ENCODE measurements around the gene SLK. TPM values are rescaled to one million over a fixed set of nuclear protein-coding genes. Genes with fewer than 3 reads are reported as not detected.

Gene SLK
- total RNA-seq, 2 donors from 2014 or later: 21.7 to 24.1 TPM

GRCh38 chr10:104011904-104012303 is 45.0 kb downstream of the SLK start:
- no peak overlapping the region for H3K27ac Mint-ChIP-seq
- H3K36me3 Mint-ChIP-seq: peaks cover 0 to 3% of the 10 kb centered on the region in 2 donors
- DNase-seq (ENCODE audit: low spot score in 2 of 2) (no peak), ATAC-seq (no peak)
- no peaks in the 10 kb centered on the region for H3K9me3 Mint-ChIP-seq

DNA sequence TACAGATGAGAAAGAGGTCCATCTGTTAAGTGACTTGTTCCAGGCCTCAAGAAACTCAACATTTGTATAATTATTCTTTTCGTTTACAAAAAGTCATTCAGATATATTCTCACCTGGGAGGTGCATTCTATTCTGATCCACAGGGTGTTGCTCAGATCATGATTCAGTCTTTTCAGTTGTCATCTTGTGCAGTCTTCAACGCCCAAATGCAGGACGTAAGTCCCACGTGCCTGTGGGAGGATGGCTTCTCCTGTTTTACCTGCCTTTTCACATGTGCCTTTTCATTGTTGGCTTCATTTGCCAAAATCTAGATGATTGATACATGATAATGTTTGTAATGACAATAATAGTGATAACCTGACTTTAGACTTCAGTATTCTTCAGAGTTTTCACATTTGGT is 46.5 kb downstream of the SLK start:
- DNase-seq (ENCODE audit: low spot score in 2 of 2) (no peak), ATAC-seq (no peak)
- Mint-ChIP-seq H3K27ac (no peak overlapping the region), H3K36me3 (peaks cover 0 to 9% of the 10 kb centered on the region in 2 donors), H3K9me3 (no peaks in the 10 kb centered on the region)

GRCh38 chr10:104014176-104014575 is 47.2 kb downstream of the SLK start:
- Mint-ChIP-seq H3K9me3 (no peaks in the 10 kb centered on the region), H3K36me3 (peaks cover 0 to 10% of the 10 kb centered on the region in 2 donors)

GRCh38 chr10:104016661-104017060 is 49.7 kb downstream of the SLK start:
- DNase-seq (ENCODE audit: low spot score in 2 of 2) (no peak), ATAC-seq (no peak)
- Mint-ChIP-seq H3K36me3 (peaks cover 2 to 23% of the 10 kb centered on the region in 2 donors), H3K9me3 (no peaks in the 10 kb centered on the region), H3K27ac (no peak overlapping the region)

More at GRCh38 chr10:104014176-104014575, 47.2 kb downstream of the SLK start:
- no peak overlapping the region for H3K27ac Mint-ChIP-seq
- ATAC-seq: no peak
- DNase-seq (ENCODE audit: low spot score in 2 of 2): no peak

DNA sequence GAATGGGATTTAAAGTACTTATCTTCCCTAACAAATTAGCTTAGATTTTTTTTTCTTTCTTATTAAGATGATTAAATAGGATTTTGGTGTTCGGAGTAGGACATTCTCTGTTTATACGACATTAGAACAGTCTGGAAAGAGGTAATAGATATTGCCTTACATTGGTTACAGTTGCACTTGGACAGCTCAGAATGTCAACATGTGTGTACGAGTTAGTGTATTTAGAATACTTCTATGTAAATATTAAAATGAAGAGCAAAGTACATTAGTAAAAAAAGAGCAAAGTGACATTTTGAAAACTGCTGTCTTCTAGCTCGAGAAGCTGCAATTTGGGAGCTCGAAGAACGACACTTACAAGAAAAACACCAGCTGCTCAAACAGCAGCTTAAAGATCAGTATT is 51.5 kb downstream of the SLK start:
- peak overlapping the region in 1 of 2 donors; percentile 30 for H3K27ac Mint-ChIP-seq
- H3K36me3 Mint-ChIP-seq: peaks cover 8 to 26% of the 10 kb centered on the region in 2 donors
- ATAC-seq (no peak), DNase-seq (ENCODE audit: low spot score in 2 of 2) (no peak)
- no peaks in the 10 kb centered on the region for H3K9me3 Mint-ChIP-seq

- DNase-seq (ENCODE audit: low spot score in 2 of 2): no peak
- peaks cover 8 to 26% of the 10 kb centered on the region in 2 donors for H3K36me3 Mint-ChIP-seq
- peak in 1 of 2 donors; percentile 15 for ATAC-seq
- no peak overlapping the region for H3K27ac Mint-ChIP-seq
- H3K9me3 Mint-ChIP-seq: no peaks in the 10 kb centered on the region
Measured at GRCh38 chr10:104020020-104020419, 53.1 kb downstream of the SLK start.

DNA sequence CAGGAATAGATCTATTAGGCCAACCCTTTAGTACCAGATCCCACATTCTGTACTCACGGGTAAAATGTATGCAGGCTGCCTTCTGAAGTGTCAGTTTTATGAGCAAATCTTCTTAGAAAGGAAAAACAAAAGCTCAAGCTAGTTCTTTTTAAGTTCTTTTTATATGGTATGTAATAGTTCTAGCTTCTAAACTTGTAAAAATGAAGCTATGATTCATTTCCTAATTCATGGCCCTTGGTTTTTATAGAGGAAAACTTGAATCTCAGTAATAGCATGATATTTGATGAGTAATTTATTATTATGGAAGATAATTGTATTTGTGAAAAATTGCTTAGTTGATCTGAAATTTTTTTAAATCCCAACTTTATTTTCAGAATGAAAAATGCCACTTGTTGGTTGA is 54.3 kb downstream of the SLK start:
- ATAC-seq (no peak), DNase-seq (ENCODE audit: low spot score in 2 of 2) (no peak)
- no peaks in the 10 kb centered on the region for H3K9me3 Mint-ChIP-seq
- peaks cover 8 to 26% of the 10 kb centered on the region in 2 donors for H3K36me3 Mint-ChIP-seq
- H3K27ac Mint-ChIP-seq: peak overlapping the region; percentile 21 to 62

DNA sequence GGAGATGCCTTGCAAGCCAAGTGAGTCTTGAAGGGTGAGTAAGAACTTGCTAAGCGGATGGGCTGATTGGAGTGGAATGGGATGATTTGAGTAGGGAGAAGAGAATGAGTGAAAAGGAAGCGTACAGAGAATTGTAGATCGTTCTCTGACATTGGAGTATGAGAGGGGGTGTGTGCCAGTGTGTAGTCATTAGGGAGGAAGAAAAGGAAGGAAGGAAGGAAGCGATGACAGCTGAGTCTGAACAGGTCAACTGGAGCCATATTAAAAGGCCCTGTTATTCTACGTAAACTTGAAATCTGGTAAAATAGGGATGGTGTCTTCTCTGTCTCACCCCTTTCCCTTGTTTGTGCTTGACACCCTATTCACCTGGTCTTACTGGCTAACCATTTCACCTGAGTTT is 55.1 kb downstream of the SLK start:
- no peak for DNase-seq (ENCODE audit: low spot score in 2 of 2)
- no peaks in the 10 kb centered on the region for H3K9me3 Mint-ChIP-seq
- H3K36me3 Mint-ChIP-seq: peaks cover 8 to 22% of the 10 kb centered on the region in 2 donors
- peak overlapping the region in 1 of 2 donors; percentile 21 for H3K27ac Mint-ChIP-seq
- ATAC-seq: no peak

DNA sequence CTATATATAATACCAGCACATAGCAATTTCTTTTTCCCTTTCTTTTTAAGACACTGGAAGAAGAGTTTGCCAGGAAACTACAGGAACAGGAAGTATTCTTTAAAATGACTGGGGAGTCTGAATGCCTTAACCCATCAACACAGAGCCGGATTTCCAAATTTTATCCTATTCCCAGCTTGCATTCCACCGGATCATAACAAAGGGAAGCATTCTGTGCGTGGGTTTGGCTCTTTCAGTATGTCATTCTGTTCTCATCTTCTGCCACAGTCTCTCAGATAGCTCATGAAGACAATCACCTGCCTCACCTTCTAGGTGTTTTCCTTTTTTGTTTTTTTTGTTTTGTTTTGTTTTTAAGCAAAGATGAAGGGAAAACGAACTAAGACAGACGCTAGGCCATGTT is 58.6 kb downstream of the SLK start:
- no peak for DNase-seq (ENCODE audit: low spot score in 2 of 2)
- no peaks in the 10 kb centered on the region for H3K9me3 Mint-ChIP-seq
- H3K27ac Mint-ChIP-seq: no peak overlapping the region
- ATAC-seq: no peak
- H3K36me3 Mint-ChIP-seq: peaks cover 8% of the 10 kb centered on the region in 2 donors

DNA sequence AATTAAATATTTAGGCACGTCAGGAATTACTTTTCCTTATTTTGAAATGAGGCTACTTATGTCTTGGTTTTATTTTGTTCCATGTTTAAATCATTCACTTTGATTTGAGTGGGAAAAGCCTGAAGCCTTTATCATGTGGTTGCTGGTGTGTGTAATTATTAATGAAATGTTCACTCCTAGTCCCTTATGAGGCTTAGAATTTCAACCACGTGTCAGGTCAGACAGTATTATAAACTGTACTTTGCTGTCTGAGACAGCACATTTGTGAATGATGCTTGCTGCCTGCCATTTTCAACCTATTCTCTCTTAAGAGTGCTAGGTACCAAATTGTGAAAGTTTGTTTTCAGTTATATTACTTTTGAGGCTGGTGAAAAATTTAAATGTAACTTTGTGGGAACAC is 59.8 kb downstream of the SLK start:
- Mint-ChIP-seq H3K27ac (no peak overlapping the region), H3K9me3 (no peaks in the 10 kb centered on the region), H3K36me3 (peaks cover 3 to 4% of the 10 kb centered on the region in 2 donors)
- ATAC-seq (peak in 1 of 2 donors; percentile 30), DNase-seq (ENCODE audit: low spot score in 2 of 2) (no peak)

GRCh38 chr10:104028146-104028545 is 61.2 kb downstream of the SLK start:
- ATAC-seq (peak; percentile 54 to 61), DNase-seq (ENCODE audit: low spot score in 2 of 2) (no peak)
- H3K9me3 Mint-ChIP-seq: no peaks in the 10 kb centered on the region
- H3K36me3 Mint-ChIP-seq: no peaks in the 10 kb centered on the region
- peak overlapping the region in 1 of 2 donors; percentile 56 for H3K27ac Mint-ChIP-seq

GRCh38 chr10:104028823-104029520 is 62.0 kb downstream of the SLK start:
- no peak for ATAC-seq
- DNase-seq (ENCODE audit: low spot score in 2 of 2): no peak
- no peak overlapping the region for H3K27ac Mint-ChIP-seq
- no peaks in the 10 kb centered on the region for H3K9me3 Mint-ChIP-seq
- no peaks in the 10 kb centered on the region for H3K36me3 Mint-ChIP-seq

- no peak for DNase-seq (ENCODE audit: low spot score in 2 of 2)
- Mint-ChIP-seq H3K9me3 (no peaks in the 10 kb centered on the region), H3K27ac (no peak overlapping the region), H3K36me3 (no peaks in the 10 kb centered on the region)
- ATAC-seq: no peak
Measured at GRCh38 chr10:104029521-104029860, 62.6 kb downstream of the SLK start.

DNA sequence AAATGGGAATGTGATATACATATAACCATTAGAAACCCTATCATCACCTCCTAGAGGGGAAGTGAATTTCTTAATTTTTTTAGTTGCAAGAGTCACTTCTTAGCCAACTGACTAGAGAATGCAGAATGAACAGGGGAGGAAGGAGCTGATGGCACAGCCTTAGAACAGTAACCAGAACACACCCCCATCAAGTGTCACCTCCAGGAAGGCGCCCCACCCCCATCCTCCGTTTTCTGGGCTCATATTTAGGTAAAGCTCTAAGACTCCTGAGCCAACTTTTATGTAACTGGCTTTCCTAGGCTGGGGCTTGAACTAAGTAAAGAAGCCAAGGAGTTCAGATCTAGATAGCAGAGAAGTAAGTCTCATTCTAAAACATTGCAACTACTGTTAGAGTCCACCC is 64.7 kb downstream of the SLK start:
- DNase-seq (ENCODE audit: low spot score in 2 of 2): no peak
- Mint-ChIP-seq H3K27ac (no peak overlapping the region), H3K9me3 (no peaks in the 10 kb centered on the region), H3K36me3 (no peaks in the 10 kb centered on the region)
- no peak for ATAC-seq

DNA sequence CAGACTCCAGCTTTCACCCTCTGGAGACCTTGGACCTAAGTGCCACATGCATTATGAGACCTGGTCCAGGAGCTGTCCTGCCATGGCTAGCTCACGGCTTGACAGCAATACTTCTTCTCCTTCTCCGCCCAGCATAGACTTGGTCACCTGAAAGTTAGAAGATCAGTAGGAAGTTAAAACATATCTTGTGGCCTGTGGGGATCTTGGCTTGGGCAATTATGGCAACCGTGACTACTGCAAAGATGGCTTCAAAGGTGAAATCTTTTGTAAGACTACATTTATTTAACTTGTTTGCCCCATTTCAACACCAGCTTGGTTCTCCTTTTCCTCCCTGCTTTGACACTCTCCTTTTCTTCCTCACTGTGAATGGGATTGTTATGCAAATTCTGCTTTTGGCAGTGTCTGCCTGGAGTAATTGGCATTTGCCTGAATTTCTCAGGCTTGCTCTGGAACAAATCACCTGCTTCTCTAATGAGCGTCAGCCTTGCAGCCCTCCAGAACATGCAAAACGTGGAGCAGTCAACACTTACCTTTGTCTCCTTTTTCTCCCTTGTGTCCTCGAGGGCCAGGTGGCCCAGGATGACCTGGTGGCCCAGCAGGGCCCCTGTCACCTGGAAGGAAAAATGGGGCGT is 65.3 kb downstream of the SLK start:
- H3K27ac Mint-ChIP-seq: no peak overlapping the region
- no peaks in the 10 kb centered on the region for H3K36me3 Mint-ChIP-seq
- DNase-seq (ENCODE audit: low spot score in 2 of 2) (no peak), ATAC-seq (no peak)
- no peaks in the 10 kb centered on the region for H3K9me3 Mint-ChIP-seq

DNA sequence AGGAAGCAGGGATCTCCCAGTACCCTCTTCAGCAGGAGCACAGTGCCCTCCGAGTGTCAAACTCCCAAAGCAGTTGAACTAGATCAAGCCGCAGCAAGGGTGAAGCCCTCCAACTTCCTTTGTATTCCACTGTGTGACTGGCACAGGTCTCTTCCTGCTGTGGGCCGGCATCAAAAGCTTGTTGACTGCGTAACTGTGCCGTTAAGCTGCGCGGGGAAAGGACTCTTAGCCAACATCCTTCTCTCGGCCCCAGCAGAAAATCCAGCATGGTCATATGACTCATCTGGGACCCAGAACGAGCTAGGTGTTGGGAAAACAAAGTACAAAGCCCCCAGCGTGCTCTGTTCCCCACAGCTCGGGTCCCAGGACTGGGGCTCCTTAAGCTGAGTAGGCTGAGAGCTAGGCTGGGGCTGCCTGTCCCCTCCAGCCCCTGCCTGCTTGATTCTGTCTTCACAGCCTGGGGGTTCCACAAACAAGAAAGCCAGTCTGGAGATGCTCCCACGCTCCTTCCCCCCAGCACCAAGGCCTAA is 66.5 kb downstream of the SLK start:
- DNase-seq (ENCODE audit: low spot score in 2 of 2) (no peak), ATAC-seq (no peak)
- peak overlapping the region in 1 of 2 donors; percentile 14 for H3K27ac Mint-ChIP-seq

GRCh38 chr10:104033966-104034365 is 67.0 kb downstream of the SLK start:
- Mint-ChIP-seq H3K36me3 (no peaks in the 10 kb centered on the region), H3K9me3 (no peaks in the 10 kb centered on the region)

More for the DNA sequence above, 66.5 kb downstream of the SLK start:
- Mint-ChIP-seq H3K9me3 (no peaks in the 10 kb centered on the region), H3K36me3 (no peaks in the 10 kb centered on the region)

More at GRCh38 chr10:104033966-104034365, 67.0 kb downstream of the SLK start:
- H3K27ac Mint-ChIP-seq: peak overlapping the region; percentile 14 to 46
- ATAC-seq: no peak
- no peak for DNase-seq (ENCODE audit: low spot score in 2 of 2)

Measured in activated naive CD4-positive, alpha-beta T cell treated with anti-CD3 and anti-CD28 coated beads, Interleukin-2, amount 50 U/mL, for 72 hours (primary cell).